ENCODE data around the gene AQP7.
"Not testable (repeated sequence)": the region's sequence is repeated elsewhere in the genome, so short reads cannot be mapped to it uniquely, and the experiment has no call there.

Gene AQP7

DNA sequence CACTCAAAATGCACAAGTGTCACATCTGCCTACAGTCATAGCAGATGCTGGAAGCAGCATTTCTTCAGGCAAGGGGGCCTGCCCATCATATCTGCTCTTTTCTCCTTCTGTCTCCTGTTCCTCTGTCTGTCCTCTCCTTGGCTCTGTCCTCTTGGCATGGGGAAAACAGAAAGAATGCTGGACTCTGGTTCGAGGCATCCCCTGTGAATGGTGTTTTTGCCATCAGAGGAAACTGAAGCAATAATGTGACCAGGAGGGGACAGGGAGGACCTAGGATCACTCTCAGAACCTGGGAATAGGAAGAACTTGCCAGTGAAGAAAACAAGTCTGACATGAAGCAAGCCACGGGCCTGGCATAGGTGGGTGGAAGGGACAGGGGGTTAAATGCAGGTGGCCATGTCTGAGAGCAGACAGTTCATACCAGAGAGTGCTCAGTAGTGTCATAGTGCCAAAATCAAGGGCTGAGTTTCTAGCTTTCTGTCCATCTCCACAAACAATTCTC is 35.3 kb downstream of the AQP7 start:
- DNase-seq: no peak

DNA sequence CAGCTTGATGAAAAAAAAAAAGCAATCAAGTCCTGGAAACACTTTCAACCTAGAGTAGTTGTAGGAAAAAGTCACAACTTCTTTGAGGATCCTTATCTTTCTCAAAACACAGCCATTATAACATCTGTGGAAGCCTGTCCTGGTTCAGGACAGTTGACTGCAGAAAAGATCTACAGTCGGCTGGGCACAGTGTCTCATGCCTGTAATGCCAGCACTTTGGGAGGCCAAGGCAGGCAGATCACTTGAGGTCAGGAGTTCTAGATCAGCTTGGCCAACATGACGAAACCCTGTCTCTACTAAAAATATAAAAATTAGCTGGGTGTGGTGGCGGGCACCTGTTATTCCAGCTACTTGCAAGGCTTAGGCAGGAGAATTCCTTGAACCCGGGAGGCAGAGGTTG is 37.6 kb downstream of the AQP7 start:
- not testable (repeated sequence) for DNase-seq

- DNase-seq: no peak
Observed at GRCh38 chr9:33364127-33364526, 38.2 kb downstream of the AQP7 start.

DNA sequence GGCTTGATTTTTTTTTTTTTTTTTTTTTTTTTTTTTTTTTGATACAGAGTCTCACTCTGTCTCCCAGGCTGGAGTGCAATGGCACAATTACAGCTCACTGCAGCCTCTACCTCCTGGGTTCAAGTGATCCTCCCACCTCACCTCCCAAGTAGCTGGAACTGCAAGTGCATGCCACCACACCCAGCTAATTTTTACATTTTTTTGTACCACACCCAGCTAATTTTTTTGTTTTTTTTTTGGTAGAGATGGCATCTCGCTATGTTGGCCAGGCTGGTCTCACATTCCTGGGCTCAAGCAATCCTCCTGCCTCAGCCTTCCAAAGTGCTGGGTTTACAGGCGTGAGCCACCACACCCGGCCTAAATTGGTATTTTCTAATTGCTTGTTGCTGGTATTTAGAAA is 43.7 kb downstream of the AQP7 start:
- not testable (repeated sequence) for DNase-seq

- DNase-seq: no peak
Observed at GRCh38 chr9:33355933-33356332, 46.4 kb downstream of the AQP7 start.

DNA sequence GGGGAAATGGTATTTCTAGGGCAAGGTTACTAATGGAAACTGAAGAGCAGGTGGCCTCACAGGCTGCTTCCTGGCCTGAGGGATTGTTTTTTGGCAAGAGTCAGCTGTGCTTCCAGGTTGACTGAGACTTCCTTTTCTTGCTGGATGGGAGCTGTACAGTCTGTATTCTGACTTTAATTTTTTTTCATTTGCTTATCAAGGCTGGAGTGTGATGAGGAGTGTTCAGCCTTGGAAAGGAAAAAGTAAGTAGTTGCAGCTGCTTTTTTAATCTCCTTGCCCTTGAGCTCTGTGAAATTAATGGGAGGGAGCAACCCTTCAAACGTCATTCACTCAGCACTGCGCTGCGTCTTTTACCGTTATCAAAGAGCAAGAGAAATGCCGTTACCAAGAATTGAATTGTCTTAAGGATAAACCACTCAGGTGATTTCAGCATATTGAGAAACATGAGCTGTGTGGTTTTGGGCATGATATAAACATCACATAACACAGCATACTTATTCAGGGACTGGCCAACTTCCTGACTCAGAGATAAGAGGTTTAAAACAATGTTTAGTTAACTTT is 47.6 kb downstream of the AQP7 start:
- DNase-seq: no peak

GRCh38 chr9:33351547-33351946 is 50.8 kb downstream of the AQP7 start:
- no peak for DNase-seq

GRCh38 chr9:33350310-33350709 is 52.1 kb downstream of the AQP7 start:
- DNase-seq: no peak

GRCh38 chr9:33349743-33350142 is 52.6 kb downstream of the AQP7 start:
- no peak for DNase-seq

DNA sequence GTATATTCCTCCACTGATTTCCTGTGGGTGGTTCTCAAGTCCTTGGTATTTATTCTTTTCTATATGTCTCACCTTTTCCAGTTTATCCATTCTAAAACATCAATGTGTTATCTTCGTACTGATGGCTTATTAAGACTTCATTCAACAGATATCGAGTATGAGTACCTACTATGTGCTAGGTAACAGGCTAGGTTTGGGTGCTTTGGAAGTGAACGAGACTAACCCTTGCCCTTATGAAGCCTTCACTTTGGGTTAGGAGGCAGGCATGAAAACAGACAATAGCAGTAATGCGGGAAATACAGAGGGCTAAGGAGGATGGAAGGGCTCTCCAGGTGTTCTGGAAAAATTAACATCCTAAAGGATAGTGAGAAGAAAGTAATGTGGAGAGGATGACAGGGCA is 53.4 kb downstream of the AQP7 start:
- DNase-seq: no peak

- DNase-seq: no peak
Observed at GRCh38 chr9:33346564-33346963, 55.8 kb downstream of the AQP7 start.

DNA sequence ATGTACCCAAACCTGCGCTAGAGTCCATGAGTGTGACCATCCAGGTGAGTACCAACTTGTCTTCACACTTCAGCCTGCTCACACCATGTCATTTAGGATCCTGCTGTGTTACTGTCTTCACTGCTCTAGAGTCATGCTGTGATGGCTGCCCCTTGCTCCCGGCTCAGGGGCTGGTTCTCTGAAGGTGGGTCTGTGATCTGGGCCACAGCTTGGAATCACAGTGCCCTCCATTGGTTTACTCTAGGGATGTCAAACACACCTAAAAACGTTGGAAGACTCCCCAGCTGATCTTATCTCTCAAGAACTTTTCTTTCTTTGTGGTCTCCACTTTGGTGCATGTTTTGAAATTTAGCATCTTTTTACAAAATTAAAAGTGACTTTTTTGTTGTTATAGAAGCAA is 58.2 kb downstream of the AQP7 start:
- DNase-seq: no peak

- no peak for DNase-seq
Observed at GRCh38 chr9:33341182-33341581, 61.2 kb downstream of the AQP7 start.

GRCh38 chr9:33340186-33340585 is 62.2 kb downstream of the AQP7 start:
- no peak for DNase-seq

All from activated naive CD4-positive, alpha-beta T cell (primary cell).